C4-2B (cell line): ENCODE results near the gene FGF10.

Source experiments
- ZFX ChIP-seq: fragments of 450-650 bp; IDR thresholded peaks from 2 replicates; pipeline ENCODE4 v1.6.1; 2017
- TF ChIP-seq, protein P1 (sequence below): fragments of 450-650 bp; conservative IDR thresholded peaks from 2 replicates; pipeline ENCODE4 v1.5.1; 2017; ENCODE audit warnings: mild to moderate bottlenecking

- TF ChIP-seq, protein P1, sequence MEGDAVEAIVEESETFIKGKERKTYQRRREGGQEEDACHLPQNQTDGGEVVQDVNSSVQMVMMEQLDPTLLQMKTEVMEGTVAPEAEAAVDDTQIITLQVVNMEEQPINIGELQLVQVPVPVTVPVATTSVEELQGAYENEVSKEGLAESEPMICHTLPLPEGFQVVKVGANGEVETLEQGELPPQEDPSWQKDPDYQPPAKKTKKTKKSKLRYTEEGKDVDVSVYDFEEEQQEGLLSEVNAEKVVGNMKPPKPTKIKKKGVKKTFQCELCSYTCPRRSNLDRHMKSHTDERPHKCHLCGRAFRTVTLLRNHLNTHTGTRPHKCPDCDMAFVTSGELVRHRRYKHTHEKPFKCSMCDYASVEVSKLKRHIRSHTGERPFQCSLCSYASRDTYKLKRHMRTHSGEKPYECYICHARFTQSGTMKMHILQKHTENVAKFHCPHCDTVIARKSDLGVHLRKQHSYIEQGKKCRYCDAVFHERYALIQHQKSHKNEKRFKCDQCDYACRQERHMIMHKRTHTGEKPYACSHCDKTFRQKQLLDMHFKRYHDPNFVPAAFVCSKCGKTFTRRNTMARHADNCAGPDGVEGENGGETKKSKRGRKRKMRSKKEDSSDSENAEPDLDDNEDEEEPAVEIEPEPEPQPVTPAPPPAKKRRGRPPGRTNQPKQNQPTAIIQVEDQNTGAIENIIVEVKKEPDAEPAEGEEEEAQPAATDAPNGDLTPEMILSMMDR = no peak
- no peak for TF ChIP-seq ZFX
Observed at GRCh38 chr5:44364097-44364496, 25.1 kb downstream of the FGF10 start.
